WTC11 (cell line): ENCODE data around the gene CFAP221. TPM values are rescaled to one million over a fixed set of nuclear protein-coding genes. Genes with fewer than 3 reads are reported as not detected.
A peak's percentile ranks its signal among the peaks of the same experiment; 100 is the strongest.

Experiments
- ATAC-seq: fragments of 200-7000 bp; cut with Tn5 transposase; 2 replicates; pipeline ENCODE4 v1.10.0; 2021; ENCODE audit warnings: mild to moderate bottlenecking, moderate library complexity
- CTCF ChIA-PET: fragments of 300-600 bp; sonication (Branson Sonifier 250); formaldehyde crosslinking; loops from one replicate; lab custom pipeline; 2021; ENCODE audit warnings: antibody characterized with exemption; lab: Charles Lee
- POLR2A ChIA-PET: fragments of 350-600 bp; sonication (Branson Sonifier 250); formaldehyde crosslinking; loops from one replicate; lab custom pipeline; 2021; ENCODE audit warnings: antibody characterized with exemption; lab: Charles Lee
- DNase-seq: peaks from one replicate; pipeline ENCODE4 v3.0.0; 2021; ENCODE audit warnings: low spot score
- H3K27ac Mint-ChIP-seq: 2 replicates; pipeline ENCODE4 v1.8.0; 2021; ENCODE audit warnings: mixed read lengths
- H3K27me3 Mint-ChIP-seq: 2 replicates; pipeline ENCODE4 v1.8.0; 2021; ENCODE audit warnings: low read depth, mild to moderate bottlenecking, moderate library complexity, mixed read lengths
- H3K36me3 Mint-ChIP-seq: 2 replicates; pipeline ENCODE4 v1.8.0; 2021; ENCODE audit warnings: mixed read lengths
- H3K4me1 Mint-ChIP-seq: 2 replicates; pipeline ENCODE4 v1.8.0; 2022; ENCODE audit warnings: mixed read lengths
- H3K4me3 Mint-ChIP-seq: 2 replicates; pipeline ENCODE4 v1.8.0; 2021; ENCODE audit warnings: mild to moderate bottlenecking, moderate library complexity, mixed read lengths
- H3K9me3 Mint-ChIP-seq: 2 replicates; pipeline ENCODE4 v1.8.0; 2021; ENCODE audit warnings: mixed read lengths
- ARID4B ChIP-seq: sonication (generic); formaldehyde crosslinking; IDR thresholded peaks from 2 replicates; pipeline ENCODE4 v1.8.0; 2023; ENCODE audit warnings: missing genetic modification reagents, mild to moderate bottlenecking, borderline replicate concordance
- CTCF ChIP-seq: fragments of 200-600 bp; IDR thresholded peaks from 2 replicates; pipeline ENCODE4 v1.8.0; 2022; ENCODE audit warnings: antibody characterized with exemption
- FOXK1 ChIP-seq: sonication (generic); formaldehyde crosslinking; IDR thresholded peaks from 2 replicates; pipeline ENCODE4 v1.8.0; 2022; ENCODE audit warnings: mild to moderate bottlenecking, moderate library complexity, missing genetic modification reagents
- GABPB1 ChIP-seq: sonication (generic); formaldehyde crosslinking; IDR thresholded peaks from 2 replicates; pipeline ENCODE4 v1.8.1; 2023; ENCODE audit warnings: mild to moderate bottlenecking, missing genetic modification reagents
- JUN ChIP-seq: sonication (generic); formaldehyde crosslinking; IDR thresholded peaks from 2 replicates; pipeline ENCODE4 v1.8.0; 2023; ENCODE audit warnings: mild to moderate bottlenecking, missing genetic modification reagents
- RORB ChIP-seq: fragments of 250-450 bp; sonication (Bioruptor Pico); IDR thresholded peaks from 2 replicates; pipeline ENCODE4 v1.9.0; 2021; ENCODE audit warnings: mild to moderate bottlenecking
- STAT6 ChIP-seq: sonication (generic); formaldehyde crosslinking; conservative IDR thresholded peaks from 2 replicates; pipeline ENCODE4 v1.8.1; 2023; ENCODE audit warnings: mild to moderate bottlenecking, low read depth, missing genetic modification reagents, moderate library complexity
- TCF7 ChIP-seq: sonication (generic); formaldehyde crosslinking; IDR thresholded peaks from 2 replicates; pipeline ENCODE4 v1.8.0; 2022; ENCODE audit warnings: mild to moderate bottlenecking, low read depth, missing genetic modification reagents, moderate library complexity
- ZNF219 ChIP-seq: sonication (generic); formaldehyde crosslinking; IDR thresholded peaks from 2 replicates; pipeline ENCODE4 v1.8.0; 2023; ENCODE audit warnings: missing genetic modification reagents, mild to moderate bottlenecking, borderline replicate concordance
- ZNF416 ChIP-seq: fragments of 250-450 bp; sonication (Bioruptor Pico); IDR thresholded peaks from 2 replicates; pipeline ENCODE4 v1.9.0; 2021; ENCODE audit warnings: mild to moderate bottlenecking, inconsistent platforms
- total RNA-seq: library from RNA; stranded (reverse); gene quantifications from 3 replicates; pipeline ENCODE4 v1.2.3, GENCODE V29; 2021
- TF ChIP-seq, protein P1 (sequence below): sonication (generic); formaldehyde crosslinking; IDR thresholded peaks from 2 replicates; pipeline ENCODE4 v1.8.0; 2022; ENCODE audit warnings: mild to moderate bottlenecking, missing genetic modification reagents

The CFAP221 gene
- total RNA-seq, 1 experiment from 2014 or later = 0.35 TPM

- TF ChIP-seq STAT6 (CRISPR knock-in tag) = no peak
- TF ChIP-seq ARID4B (CRISPR knock-in tag) = no peak
- TF ChIP-seq FOXK1 (CRISPR knock-in tag) = no peak
- TF ChIP-seq RORB (CRISPR knock-in tag) = no peak
- no peak for TF ChIP-seq JUN (CRISPR knock-in tag)
These were observed 30.4 kb upstream of the CFAP221 start (continued) for GRCh38 chr2:119513832-119514231.

- Mint-ChIP-seq H3K4me3 (no peak overlapping the region), H3K36me3 (no peaks in the 10 kb centered on the region), H3K9me3 (no peaks in the 10 kb centered on the region), H3K27ac (no peak overlapping the region), H3K4me1 (no peaks in the 10 kb centered on the region), H3K27me3 (peaks cover 26% of the 10 kb centered on the region)
- ATAC-seq = no peak
- POLR2A ChIA-PET = no interaction called here
- DNase-seq = no peak
- CTCF ChIA-PET = interaction anchor here (1.3 to 2.3 kb wide), 2 partner anchors 26 to 40 kb away, joined by 4 to 6 read pairs; no protein-coding TSS in a partner anchor
- TF ChIP-seq GABPB1 (CRISPR knock-in tag) (no peak), ZNF416 (CRISPR knock-in tag) (no peak), TCF7 (CRISPR knock-in tag) (no peak), CTCF (no peak)
- TF ChIP-seq, protein P1, sequence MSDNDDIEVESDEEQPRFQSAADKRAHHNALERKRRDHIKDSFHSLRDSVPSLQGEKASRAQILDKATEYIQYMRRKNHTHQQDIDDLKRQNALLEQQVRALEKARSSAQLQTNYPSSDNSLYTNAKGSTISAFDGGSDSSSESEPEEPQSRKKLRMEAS = no peak
These were observed 28.1 kb upstream of the CFAP221 start for GRCh38 chr2:119516121-119516520.

DNA sequence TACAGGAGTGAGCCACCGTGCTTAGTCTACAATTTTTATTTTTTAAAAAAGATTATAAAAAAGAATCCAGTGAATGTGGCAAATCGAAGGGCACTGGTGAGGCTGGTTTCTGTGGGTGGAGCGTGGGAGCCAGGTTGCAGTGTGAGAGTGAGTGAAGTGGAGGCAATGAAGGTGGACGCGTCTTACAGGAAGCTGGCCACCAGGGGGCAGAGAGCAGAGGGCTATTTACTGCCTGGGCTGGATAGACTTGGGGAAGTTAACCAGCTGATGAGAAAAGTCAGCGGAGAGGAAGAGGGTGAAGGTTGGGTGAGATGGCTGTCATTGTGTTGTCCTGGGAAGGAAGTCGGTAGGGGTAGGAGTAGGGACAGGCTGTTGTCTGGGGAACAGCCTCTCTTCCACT is 26.8 kb upstream of the CFAP221 start:
- peaks cover 38% of the 10 kb centered on the region for H3K27me3 Mint-ChIP-seq
- ChIA-PET POLR2A (no interaction called here), CTCF (interaction anchor here (0.6 to 2.3 kb wide), 29 partner anchors 9 to 657 kb away, joined by 3 to 19 read pairs (median 4); no protein-coding TSS in a partner anchor)
- no peak overlapping the region for H3K4me3 Mint-ChIP-seq
- H3K9me3 Mint-ChIP-seq = no peaks in the 10 kb centered on the region
- H3K4me1 Mint-ChIP-seq = no peaks in the 10 kb centered on the region
- TF ChIP-seq ZNF219 (CRISPR knock-in tag) (no peak), CTCF (peak; percentile 78; the same call in 1 of the 2 replicates)
- TF ChIP-seq, all 79 proteins: peak for 1
- ATAC-seq (peak; percentile 92), DNase-seq (peak; percentile 82)
- Mint-ChIP-seq H3K27ac (no peak overlapping the region), H3K36me3 (no peaks in the 10 kb centered on the region)
